Measurements from ENCODE around the gene LIN7A.

GRCh38 chr12:80884651-80885050 is 53.1 kb downstream of the LIN7A start:
- TF ChIP-seq CTCF (IDR thresholded peaks at IDR 0.05), result no peak
- TF ChIP-seq EZH2 (IDR thresholded peaks at IDR 0.05), result no peak
- TF ChIP-seq EZH2phosphoT487 (IDR thresholded peaks at IDR 0.05), result no peak
